ENCODE results near the gene LIN37. TPM values are rescaled to one million over a fixed set of nuclear protein-coding genes. Genes with fewer than 3 reads are reported as not detected.

Gene LIN37
- total and polyA plus RNA-seq, 2 donors (not counting 3 experiments of a cell fraction or from before 2014, with no cell fraction given): 11.3 to 21.4 TPM

- CTCF ChIA-PET: no interaction called here
- Histone ChIP-seq H3K4me3 (replicated peaks in 1 of 3; ENCODE audit: insufficient read depth in 1 of 3, low read depth in 1 of 3, low read length in 3 of 3) (no peak overlapping the region), H3K9ac (replicated peaks; ENCODE audit: extremely low read depth, insufficient read depth, low read length) (no peak overlapping the region), H3K9me1 (replicated peaks; ENCODE audit: control insufficient read depth, extremely low read depth, insufficient read depth, low read length) (no peaks in the 10 kb centered on the region), H4K20me1 (replicated peaks; ENCODE audit: control insufficient read depth, extremely low read depth, insufficient read depth, low read length) (no peaks in the 10 kb centered on the region), H3K4me2 (ENCODE audit: insufficient read depth, low read length) (no peak overlapping the region), H3K79me2 (ENCODE audit: control insufficient read depth, insufficient read depth, low read length) (no peaks in the 10 kb centered on the region), H3K27me3 (ENCODE audit: control insufficient read depth in 2 of 2, insufficient read depth in 2 of 2, low read length in 2 of 2) (peaks cover 11 to 22% of the 10 kb centered on the region in 2 experiments), H3K4me1 (ENCODE audit: control insufficient read depth, extremely low read depth, insufficient read depth, low read length) (no peaks in the 10 kb centered on the region), H3K36me3 (ENCODE audit: control insufficient read depth in 2 of 2, extremely low read depth in 1 of 2, insufficient read depth in 2 of 2, low read length in 2 of 2) (no peaks in the 10 kb centered on the region), H3K9me3 (replicated peaks; ENCODE audit: control insufficient read depth, insufficient read depth, low read length) (no peaks in the 10 kb centered on the region), H2AFZ (ENCODE audit: low read depth, low read length) (no peak overlapping the region), H3K27ac (ENCODE audit: insufficient read depth, low read depth, low read length) (no peak overlapping the region)
- no peak for DNase-seq (ENCODE audit: low read depth, low spot score)
- POLR2A ChIA-PET: no interaction called here
- BruUV-seq (replicated peaks): no TSS peak
- dilution Hi-C loops (cut with MboI; ENCODE audit: extremely low pct_ligation_motif_present, low sequenced_read_pairs): no loop called here
- TF ChIP-seq CTCF (IDR thresholded peaks at IDR 0.05; ENCODE audit: extremely low read depth in 1 of 2, insufficient read depth in 1 of 2, low read depth in 1 of 2, low read length in 2 of 2) (no peak), FOS (IDR thresholded peaks at IDR 0.05; ENCODE audit: borderline replicate concordance, insufficient read depth, low read length) (no peak), JUN (IDR thresholded peaks at IDR 0.05; ENCODE audit: borderline replicate concordance, insufficient read depth, insufficient read length, low read depth) (no peak), GATA2 (IDR thresholded peaks at IDR 0.05; ENCODE audit: insufficient read depth, insufficient read length, low read depth, low read length) (no peak), POLR2A (IDR thresholded peaks at IDR 0.05; ENCODE audit: low read depth, low read length) (no peak), EZH2 (IDR thresholded peaks at IDR 0.05; ENCODE audit: borderline replicate concordance, low read depth, low read length, severe bottlenecking) (no peak), POLR2AphosphoS5 (IDR thresholded peaks at IDR 0.05; ENCODE audit: insufficient read depth, low read depth, low read length) (no peak), MAX (IDR thresholded peaks at IDR 0.05; ENCODE audit: insufficient read depth, insufficient read length) (no peak), MYC (IDR thresholded peaks at IDR 0.05; ENCODE audit: low read depth, low read length) (no peak)
- FAIRE-seq: no peak
- intact Hi-C loops (cut with micrococcal nuclease): no loop called here
These were observed 48.5 kb downstream of the LIN37 start for GRCh38 chr19:35796645-35797542.

All from endothelial cell of umbilical vein (primary cell).